ENCODE results near the gene NID2. TPM values are rescaled to one million over a fixed set of nuclear protein-coding genes. Genes with fewer than 3 reads are reported as not detected.

NID2 gene
- total and polyA plus RNA-seq, 2 experiments from 2014 or later: 52.8 to 65.7 TPM

DNA sequence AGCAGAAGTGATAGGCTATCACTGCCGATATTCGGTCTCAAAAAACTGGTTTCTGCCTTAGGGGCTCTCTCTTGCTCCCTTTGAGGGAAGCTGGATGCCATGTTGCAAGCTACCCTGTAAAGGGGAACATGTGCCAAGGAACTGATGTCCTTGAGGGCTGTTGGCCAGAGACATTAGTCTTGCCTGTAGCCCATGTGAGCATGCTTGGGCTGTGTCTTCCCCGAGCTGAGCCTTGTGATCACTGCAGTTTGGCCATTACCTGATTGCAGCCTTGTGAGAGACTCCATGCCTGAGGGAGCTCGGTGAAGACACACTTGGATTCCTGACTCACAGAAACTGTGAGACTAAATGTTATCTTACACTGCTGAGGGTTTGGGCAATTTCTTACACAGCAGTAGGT lies 60.7 kb downstream of the NID2 start:
- Histone ChIP-seq H4K20me1 (ENCODE audit: insufficient read depth, poor library complexity, severe bottlenecking) (no peaks in the 10 kb centered on the region), H3K4me2 (no peak overlapping the region), H2AFZ (no peak overlapping the region), H3K27me3 (no peaks in the 10 kb centered on the region), H3K9me3 (ENCODE audit: low read depth) (no peaks in the 10 kb centered on the region), H3K27ac (no peak overlapping the region), H3K9me2 (replicated peaks; ENCODE audit: insufficient read depth) (no peaks in the 10 kb centered on the region), H3K79me2 (no peaks in the 10 kb centered on the region), H3K36me3 (replicated peaks; ENCODE audit: insufficient read depth, low read depth) (peaks cover 4% of the 10 kb centered on the region), H3K4me3 (no peak overlapping the region), H3K4me1 (ENCODE audit: insufficient read depth) (no peaks in the 10 kb centered on the region)
- DNase-seq (ENCODE audit: low spot score): no peak
- 89% methylated on average over 4 of the region's 4 CpGs for whole genome bisulfite sequencing (ENCODE audit: low lambda C conversion rate, missing lambda C conversion rate)
- TF ChIP-seq EZH2phosphoT487 (IDR thresholded peaks at IDR 0.05; ENCODE audit: low read depth, severe bottlenecking, unreplicated experiment) (no peak), EZH2 (IDR thresholded peaks at IDR 0.05; ENCODE audit: borderline replicate concordance) (no peak)
- TF ChIP-seq, protein P1, sequence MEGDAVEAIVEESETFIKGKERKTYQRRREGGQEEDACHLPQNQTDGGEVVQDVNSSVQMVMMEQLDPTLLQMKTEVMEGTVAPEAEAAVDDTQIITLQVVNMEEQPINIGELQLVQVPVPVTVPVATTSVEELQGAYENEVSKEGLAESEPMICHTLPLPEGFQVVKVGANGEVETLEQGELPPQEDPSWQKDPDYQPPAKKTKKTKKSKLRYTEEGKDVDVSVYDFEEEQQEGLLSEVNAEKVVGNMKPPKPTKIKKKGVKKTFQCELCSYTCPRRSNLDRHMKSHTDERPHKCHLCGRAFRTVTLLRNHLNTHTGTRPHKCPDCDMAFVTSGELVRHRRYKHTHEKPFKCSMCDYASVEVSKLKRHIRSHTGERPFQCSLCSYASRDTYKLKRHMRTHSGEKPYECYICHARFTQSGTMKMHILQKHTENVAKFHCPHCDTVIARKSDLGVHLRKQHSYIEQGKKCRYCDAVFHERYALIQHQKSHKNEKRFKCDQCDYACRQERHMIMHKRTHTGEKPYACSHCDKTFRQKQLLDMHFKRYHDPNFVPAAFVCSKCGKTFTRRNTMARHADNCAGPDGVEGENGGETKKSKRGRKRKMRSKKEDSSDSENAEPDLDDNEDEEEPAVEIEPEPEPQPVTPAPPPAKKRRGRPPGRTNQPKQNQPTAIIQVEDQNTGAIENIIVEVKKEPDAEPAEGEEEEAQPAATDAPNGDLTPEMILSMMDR (IDR thresholded peaks at IDR 0.05; ENCODE audit: poor library complexity): no peak

DNA sequence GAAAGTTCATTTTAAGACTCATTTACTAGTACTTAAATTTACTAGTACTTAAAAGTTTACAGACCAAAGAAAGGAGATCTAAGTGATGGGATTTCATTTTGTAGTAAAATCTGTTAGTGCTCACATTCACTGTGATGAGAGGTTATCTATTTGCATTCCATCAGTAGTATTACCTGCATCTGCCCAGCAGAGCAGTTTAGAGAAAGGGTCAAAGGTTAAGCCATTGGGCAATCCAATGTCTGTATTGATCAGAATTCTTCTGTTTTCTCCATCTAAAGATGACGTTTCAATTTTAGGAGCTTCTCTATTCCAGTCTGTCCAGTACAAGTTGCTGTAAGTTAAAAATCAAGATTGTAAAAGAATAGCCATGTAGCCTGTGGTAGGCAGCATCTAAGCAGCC lies 61.2 kb downstream of the NID2 start:
- H3K79me2 ChIP-seq: no peaks in the 10 kb centered on the region
- H3K9me2 ChIP-seq (replicated peaks; ENCODE audit: insufficient read depth): no peaks in the 10 kb centered on the region
- no peaks in the 10 kb centered on the region for H3K9me3 ChIP-seq (ENCODE audit: low read depth)
- no peak for DNase-seq (ENCODE audit: low spot score)
- H3K27me3 ChIP-seq: no peaks in the 10 kb centered on the region
- H3K4me1 ChIP-seq (ENCODE audit: insufficient read depth): no peaks in the 10 kb centered on the region
- TF ChIP-seq, protein P1 (IDR thresholded peaks at IDR 0.05; ENCODE audit: poor library complexity): no peak
- TF ChIP-seq EZH2phosphoT487 (IDR thresholded peaks at IDR 0.05; ENCODE audit: low read depth, severe bottlenecking, unreplicated experiment) (no peak), EZH2 (IDR thresholded peaks at IDR 0.05; ENCODE audit: borderline replicate concordance) (no peak)
- no peaks in the 10 kb centered on the region for H4K20me1 ChIP-seq (ENCODE audit: insufficient read depth, poor library complexity, severe bottlenecking)
- no peak overlapping the region for H2AFZ ChIP-seq
- 20% methylated on average over 1 of the region's 1 CpG for WGBS (ENCODE audit: low lambda C conversion rate, missing lambda C conversion rate)
- peaks cover 4% of the 10 kb centered on the region for H3K36me3 ChIP-seq (replicated peaks; ENCODE audit: insufficient read depth, low read depth)
- no peak overlapping the region for H3K4me3 ChIP-seq
- no peak overlapping the region for H3K27ac ChIP-seq
- H3K4me2 ChIP-seq: no peak overlapping the region

DNA sequence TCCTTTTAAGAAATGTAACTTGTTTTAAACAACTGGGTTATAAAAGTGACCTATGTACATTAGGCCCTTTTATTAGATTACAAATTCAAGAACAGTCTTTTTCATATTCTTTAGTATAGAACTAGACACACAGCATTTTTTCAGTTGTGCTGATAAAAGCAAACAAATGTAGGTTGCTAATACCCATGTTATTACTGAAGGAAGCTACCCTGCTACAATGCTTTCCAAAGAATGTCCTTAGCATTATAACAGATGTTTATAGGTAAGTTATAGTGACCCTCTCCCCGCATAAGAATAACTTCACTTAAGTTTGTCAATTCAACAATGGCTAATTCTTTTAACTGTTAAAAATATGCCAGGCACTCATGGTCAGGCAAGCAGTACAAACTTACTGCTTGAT lies 61.6 kb downstream of the NID2 start:
- 38% methylated on average over 1 of the region's 1 CpG for WGBS (ENCODE audit: low lambda C conversion rate, missing lambda C conversion rate)
- H3K4me1 ChIP-seq (ENCODE audit: insufficient read depth): no peaks in the 10 kb centered on the region
- TF ChIP-seq EZH2 (IDR thresholded peaks at IDR 0.05; ENCODE audit: borderline replicate concordance) (no peak), EZH2phosphoT487 (IDR thresholded peaks at IDR 0.05; ENCODE audit: low read depth, severe bottlenecking, unreplicated experiment) (no peak)
- TF ChIP-seq, protein P1 (IDR thresholded peaks at IDR 0.05; ENCODE audit: poor library complexity): no peak

DNA sequence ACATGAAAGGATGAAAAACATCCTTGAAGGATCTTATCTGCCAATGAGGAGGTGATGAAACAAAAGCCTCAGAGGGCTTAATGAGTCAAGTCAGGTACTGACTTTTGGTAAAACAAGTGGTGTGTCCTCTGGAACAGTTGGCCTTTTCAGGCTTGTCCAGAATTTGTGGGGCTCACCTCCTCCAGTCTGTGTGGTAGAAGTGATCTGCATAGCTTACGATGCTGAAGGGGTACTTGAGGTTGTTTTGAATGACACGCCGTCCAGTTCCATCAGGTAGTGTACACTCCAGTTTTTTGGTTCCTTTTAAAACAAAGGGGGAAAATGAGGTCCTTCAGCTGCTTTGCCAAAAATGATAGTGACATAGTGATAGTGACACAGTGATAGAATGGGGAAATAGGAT lies 62.5 kb downstream of the NID2 start:
- H3K27ac ChIP-seq: no peak overlapping the region

More for the DNA sequence above, 61.6 kb downstream of the NID2 start:
- Histone ChIP-seq H3K9me3 (ENCODE audit: low read depth) (no peaks in the 10 kb centered on the region), H3K27me3 (no peaks in the 10 kb centered on the region), H4K20me1 (ENCODE audit: insufficient read depth, poor library complexity, severe bottlenecking) (no peaks in the 10 kb centered on the region), H3K27ac (no peak overlapping the region), H3K79me2 (no peaks in the 10 kb centered on the region), H3K36me3 (replicated peaks; ENCODE audit: insufficient read depth, low read depth) (peaks cover 4% of the 10 kb centered on the region), H3K9me2 (replicated peaks; ENCODE audit: insufficient read depth) (no peaks in the 10 kb centered on the region), H2AFZ (no peak overlapping the region), H3K4me2 (no peak overlapping the region), H3K4me3 (no peak overlapping the region)
- no peak for DNase-seq (ENCODE audit: low spot score)

More for the DNA sequence above, 62.5 kb downstream of the NID2 start:
- Histone ChIP-seq H3K4me2 (no peak overlapping the region), H3K4me1 (ENCODE audit: insufficient read depth) (no peaks in the 10 kb centered on the region), H3K9me3 (ENCODE audit: low read depth) (no peaks in the 10 kb centered on the region), H3K9me2 (replicated peaks; ENCODE audit: insufficient read depth) (no peaks in the 10 kb centered on the region), H3K27me3 (no peaks in the 10 kb centered on the region), H3K79me2 (no peaks in the 10 kb centered on the region), H3K4me3 (no peak overlapping the region), H2AFZ (no peak overlapping the region), H3K36me3 (replicated peaks; ENCODE audit: insufficient read depth, low read depth) (peaks cover 4% of the 10 kb centered on the region), H4K20me1 (ENCODE audit: insufficient read depth, poor library complexity, severe bottlenecking) (no peaks in the 10 kb centered on the region)
- no peak for DNase-seq (ENCODE audit: low spot score)
- TF ChIP-seq EZH2phosphoT487 (IDR thresholded peaks at IDR 0.05; ENCODE audit: low read depth, severe bottlenecking, unreplicated experiment) (no peak), EZH2 (IDR thresholded peaks at IDR 0.05; ENCODE audit: borderline replicate concordance) (no peak)
- TF ChIP-seq, protein P1 (IDR thresholded peaks at IDR 0.05; ENCODE audit: poor library complexity): no peak
- 86% methylated on average over 3 of the region's 3 CpGs for WGBS (ENCODE audit: low lambda C conversion rate, missing lambda C conversion rate)
